ENCODE data around the gene TMEM263. TPM values are rescaled to one million over a fixed set of nuclear protein-coding genes. Genes with fewer than 3 reads are reported as not detected.

TMEM263 gene
- total RNA-seq, 1 donor = 125 TPM

DNA sequence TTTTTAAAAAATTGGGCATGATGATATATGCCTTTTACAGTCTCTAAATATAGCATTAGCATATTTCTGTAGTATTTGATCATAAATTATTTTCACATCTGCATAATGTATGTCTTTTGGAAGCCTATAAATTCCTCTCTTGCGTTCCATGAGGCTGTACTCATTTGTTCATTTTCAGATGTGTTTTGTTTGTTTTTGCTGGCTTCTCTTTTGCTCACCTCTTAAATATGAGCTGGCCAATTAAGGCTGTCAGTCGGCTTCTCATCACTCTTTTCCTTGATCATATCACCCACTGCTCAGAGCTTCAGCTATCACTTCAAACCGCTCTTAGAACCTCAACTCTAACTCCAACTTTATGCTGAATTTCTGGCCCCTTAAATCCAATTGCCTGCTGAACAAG, 6.6 kb downstream of the TMEM263 start:
- no peak overlapping the region for H2AFZ ChIP-seq (ENCODE audit: low read length)
- no peak overlapping the region for H3K4me2 ChIP-seq (ENCODE audit: insufficient read depth, low read length)
- H3K27ac ChIP-seq (ENCODE audit: low read depth, low read length) = no peak overlapping the region
- TF ChIP-seq, protein P1, sequence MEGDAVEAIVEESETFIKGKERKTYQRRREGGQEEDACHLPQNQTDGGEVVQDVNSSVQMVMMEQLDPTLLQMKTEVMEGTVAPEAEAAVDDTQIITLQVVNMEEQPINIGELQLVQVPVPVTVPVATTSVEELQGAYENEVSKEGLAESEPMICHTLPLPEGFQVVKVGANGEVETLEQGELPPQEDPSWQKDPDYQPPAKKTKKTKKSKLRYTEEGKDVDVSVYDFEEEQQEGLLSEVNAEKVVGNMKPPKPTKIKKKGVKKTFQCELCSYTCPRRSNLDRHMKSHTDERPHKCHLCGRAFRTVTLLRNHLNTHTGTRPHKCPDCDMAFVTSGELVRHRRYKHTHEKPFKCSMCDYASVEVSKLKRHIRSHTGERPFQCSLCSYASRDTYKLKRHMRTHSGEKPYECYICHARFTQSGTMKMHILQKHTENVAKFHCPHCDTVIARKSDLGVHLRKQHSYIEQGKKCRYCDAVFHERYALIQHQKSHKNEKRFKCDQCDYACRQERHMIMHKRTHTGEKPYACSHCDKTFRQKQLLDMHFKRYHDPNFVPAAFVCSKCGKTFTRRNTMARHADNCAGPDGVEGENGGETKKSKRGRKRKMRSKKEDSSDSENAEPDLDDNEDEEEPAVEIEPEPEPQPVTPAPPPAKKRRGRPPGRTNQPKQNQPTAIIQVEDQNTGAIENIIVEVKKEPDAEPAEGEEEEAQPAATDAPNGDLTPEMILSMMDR (IDR thresholded peaks at IDR 0.05; ENCODE audit: extremely low read depth, low read depth, low read length) = no peak
- H3K36me3 ChIP-seq (ENCODE audit: insufficient read depth, low read length) = peaks cover 67% of the 10 kb centered on the region
- no peak for DNase-seq (ENCODE audit: insufficient read length, low spot score, missing footprints)
- peaks cover 97% of the 10 kb centered on the region for H3K79me2 ChIP-seq (ENCODE audit: insufficient read depth, low read length)
- H3K4me1 ChIP-seq (ENCODE audit: insufficient read depth, low read length) = peaks cover 37% of the 10 kb centered on the region
- no peak overlapping the region for H3K4me3 ChIP-seq (ENCODE audit: insufficient read depth, low read length)
- H3K9me3 ChIP-seq (ENCODE audit: low read depth, low read length) = no peaks in the 10 kb centered on the region
- peaks cover 89% of the 10 kb centered on the region for H4K20me1 ChIP-seq (ENCODE audit: insufficient read depth, low read length)
- H3K27me3 ChIP-seq (ENCODE audit: insufficient read depth, low read length) = no peaks in the 10 kb centered on the region

- H3K27me3 ChIP-seq (ENCODE audit: insufficient read depth, low read length) = no peaks in the 10 kb centered on the region
- H3K79me2 ChIP-seq (ENCODE audit: insufficient read depth, low read length) = peaks cover 94% of the 10 kb centered on the region
- H4K20me1 ChIP-seq (ENCODE audit: insufficient read depth, low read length) = peaks cover 81% of the 10 kb centered on the region
- no peak overlapping the region for H3K4me3 ChIP-seq (ENCODE audit: insufficient read depth, low read length)
- DNase-seq (ENCODE audit: insufficient read length, low spot score, missing footprints) = no peak
- no peak overlapping the region for H3K27ac ChIP-seq (ENCODE audit: low read depth, low read length)
- H3K9me3 ChIP-seq (ENCODE audit: low read depth, low read length) = no peaks in the 10 kb centered on the region
- H3K4me2 ChIP-seq (ENCODE audit: insufficient read depth, low read length) = no peak overlapping the region
- peaks cover 17% of the 10 kb centered on the region for H3K4me1 ChIP-seq (ENCODE audit: insufficient read depth, low read length)
- H2AFZ ChIP-seq (ENCODE audit: low read length) = no peak overlapping the region
- TF ChIP-seq, protein P1 (IDR thresholded peaks at IDR 0.05; ENCODE audit: extremely low read depth, low read depth, low read length) = no peak
- peaks cover 81% of the 10 kb centered on the region for H3K36me3 ChIP-seq (ENCODE audit: insufficient read depth, low read length)
Observed at GRCh38 chr12:106964526-106964925, 8.8 kb downstream of the TMEM263 start.

- Histone ChIP-seq H3K27me3 (ENCODE audit: insufficient read depth, low read length) (no peaks in the 10 kb centered on the region), H3K79me2 (ENCODE audit: insufficient read depth, low read length) (peaks cover 72% of the 10 kb centered on the region), H3K9me3 (ENCODE audit: low read depth, low read length) (no peaks in the 10 kb centered on the region), H2AFZ (ENCODE audit: low read length) (no peak overlapping the region), H3K4me3 (ENCODE audit: insufficient read depth, low read length) (no peak overlapping the region), H3K4me1 (ENCODE audit: insufficient read depth, low read length) (peaks cover 36% of the 10 kb centered on the region), H3K4me2 (ENCODE audit: insufficient read depth, low read length) (no peak overlapping the region), H3K27ac (ENCODE audit: low read depth, low read length) (no peak overlapping the region), H4K20me1 (ENCODE audit: insufficient read depth, low read length) (peaks cover 83% of the 10 kb centered on the region), H3K36me3 (ENCODE audit: insufficient read depth, low read length) (peaks cover 89% of the 10 kb centered on the region)
- DNase-seq (ENCODE audit: insufficient read length, low spot score, missing footprints) = no peak
- TF ChIP-seq, protein P1 (IDR thresholded peaks at IDR 0.05; ENCODE audit: extremely low read depth, low read depth, low read length) = no peak
Observed at GRCh38 chr12:106971065-106971464, 15.4 kb downstream of the TMEM263 start.

DNA sequence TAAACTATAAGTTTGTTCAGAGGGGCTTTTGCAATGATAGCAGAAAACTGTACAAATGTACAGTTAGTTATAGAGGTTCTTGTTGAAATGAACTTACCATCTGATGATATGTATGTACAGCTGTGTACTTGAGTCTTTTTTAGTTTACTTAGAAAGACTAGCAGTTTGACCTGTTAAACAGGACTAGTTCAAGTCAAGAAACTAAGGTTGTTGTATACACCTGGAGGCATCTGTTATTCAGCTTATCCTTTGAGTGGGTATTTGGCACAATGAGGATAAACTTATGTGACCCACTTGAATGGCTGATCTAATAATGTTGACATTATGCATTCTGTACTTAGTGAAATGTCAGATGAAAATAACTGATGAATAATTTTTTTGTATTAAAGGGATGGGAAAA, 17.8 kb downstream of the TMEM263 start:
- Histone ChIP-seq H3K79me2 (ENCODE audit: insufficient read depth, low read length) (peaks cover 48% of the 10 kb centered on the region), H3K9me3 (ENCODE audit: low read depth, low read length) (no peaks in the 10 kb centered on the region), H3K4me2 (ENCODE audit: insufficient read depth, low read length) (no peak overlapping the region)

More for the DNA sequence above, 17.8 kb downstream of the TMEM263 start:
- DNase-seq (ENCODE audit: insufficient read length, low spot score, missing footprints) = no peak
- peaks cover 83% of the 10 kb centered on the region for H4K20me1 ChIP-seq (ENCODE audit: insufficient read depth, low read length)
- H3K4me1 ChIP-seq (ENCODE audit: insufficient read depth, low read length) = peaks cover 57% of the 10 kb centered on the region
- H3K36me3 ChIP-seq (ENCODE audit: insufficient read depth, low read length) = peaks cover 76% of the 10 kb centered on the region
- TF ChIP-seq, protein P1 (IDR thresholded peaks at IDR 0.05; ENCODE audit: extremely low read depth, low read depth, low read length) = no peak
- H2AFZ ChIP-seq (ENCODE audit: low read length) = no peak overlapping the region
- no peaks in the 10 kb centered on the region for H3K27me3 ChIP-seq (ENCODE audit: insufficient read depth, low read length)
- H3K27ac ChIP-seq (ENCODE audit: low read depth, low read length) = no peak overlapping the region
- no peak overlapping the region for H3K4me3 ChIP-seq (ENCODE audit: insufficient read depth, low read length)

Data from osteoblast (primary cell).